Sigmoid colon (tissue), 7 donors: ENCODE measurements around the gene PLCL1. TPM values are rescaled to one million over a fixed set of nuclear protein-coding genes. Genes with fewer than 3 reads are reported as not detected.

Experiments used
- DNase-seq: peaks from one replicate; pipeline ENCODE4 v3.0.0-alpha.2; 2019
- H3K27ac ChIP-seq, 4 donors: fragments of 200-600 bp; sonication (generic); one replicate each; pipeline ENCODE4 v1.5.1; 2016 to 2019; ENCODE audit warnings: mild to moderate bottlenecking in 1 of 4
- H3K27me3 ChIP-seq, 3 donors: fragments of 200-600 bp; sonication (generic); one replicate each; pipeline ENCODE4 v1.5.1; 2019; ENCODE audit warnings: mild to moderate bottlenecking in 1 of 3
- H3K36me3 ChIP-seq, 4 donors: fragments of 200-600 bp; sonication (generic); one replicate each; pipeline ENCODE4 v1.5.1; 2016 to 2019
- H3K4me1 ChIP-seq, 4 donors: fragments of 200-600 bp; sonication (generic); one replicate each; pipeline ENCODE4 v1.5.1; 2017 to 2019
- H3K4me3 ChIP-seq, 4 donors: fragments of 200-600 bp; sonication (generic); one replicate each; pipeline ENCODE4 v1.5.1; 2017 to 2019; ENCODE audit warnings: mild to moderate bottlenecking in 2 of 4, moderate library complexity in 1 of 4
- H3K9me3 ChIP-seq, 4 donors: fragments of 200-600 bp in 3 of 4; sonication (generic) in 3 of 4; one replicate each; pipeline versions ENCODE4 v1.5.1 to v1.6.1; 2013 to 2019
- CTCF ChIP-seq, 4 experiments: fragments of 450-650 bp in 3 of 4; fragments of 200-600 bp in 1 of 4; IDR thresholded peaks; one replicate each; pipeline ENCODE4 v1.5.1; 2016 to 2019; ENCODE audit warnings: antibody characterized with exemption in 4 of 4, mild to moderate bottlenecking in 3 of 4, moderate library complexity in 2 of 4
- EP300 ChIP-seq, 4 donors: sonication (generic); formaldehyde crosslinking; IDR thresholded peaks; one replicate each; pipeline ENCODE4 v1.6.1; 2017; ENCODE audit warnings: antibody characterized with exemption in 4 of 4
- POLR2A ChIP-seq, 2 donors: fragments of 450-650 bp; IDR thresholded peaks; one replicate each; pipeline ENCODE4 v1.6.1; 2016; ENCODE audit warnings: antibody characterized with exemption in 2 of 2, mild to moderate bottlenecking in 2 of 2, moderate library complexity in 2 of 2
- POLR2AphosphoS5 ChIP-seq, 4 donors: sonication (generic); formaldehyde crosslinking; IDR thresholded peaks; one replicate each; pipeline ENCODE4 v1.6.1; 2017; ENCODE audit warnings: antibody characterized with exemption in 4 of 4
- WGBS, 2 donors: extraction: QIAGEN DNeasy Blood & Tissue Kit; methylation state at CpG; one replicate each; pipeline ENCODE4 v1.1.7; 2013; 5-methylcytosine and 5-hydroxymethylcytosine counted together
- intact Hi-C: fragments of 100-400 bp; cut with DNase I; formaldehyde crosslinking; loops from one replicate; pipeline ENCODE4 v1.15.1; 2023
- polyA plus RNA-seq, 3 donors: library from polyadenylated mRNA; stranded (reverse); fragments of 200-250 nt; gene quantifications; one replicate each; pipeline ENCODE4 v1.2.3, GENCODE V29; 2013
- total RNA-seq, 4 donors: library from RNA; depleted of rRNA; stranded (reverse); fragments of >200 nt; gene quantifications; one replicate each; pipeline ENCODE4 v1.1.0, GENCODE V29; 2016
- donor health status: healthy with polysubstance abuse.
- donor health status: Bipolar disorder and iron deficiency.
- donor health status: healthy.

The PLCL1 gene
- total and polyA plus RNA-seq, 7 donors: 0.69 to 20.0 (median 13.6) TPM

- no peak overlapping the region for H3K4me3 ChIP-seq
- no peaks in the 10 kb centered on the region for H3K27me3 ChIP-seq
- H3K36me3 ChIP-seq: peaks cover 0 to 4% (median under 1%) of the 10 kb centered on the region in 4 donors
- DNase-seq: no peak
- TF ChIP-seq POLR2AphosphoS5 (IDR thresholded peaks at IDR 0.05) (no peak), CTCF (IDR thresholded peaks at IDR 0.05) (no peak), EP300 (IDR thresholded peaks at IDR 0.05) (no peak), POLR2A (IDR thresholded peaks at IDR 0.05) (no peak)
- 84 to 89% methylated on average over 6 of the region's 6 CpGs for WGBS, 2 donors
- no peaks in the 10 kb centered on the region for H3K9me3 ChIP-seq
- no peaks in the 10 kb centered on the region for H3K4me1 ChIP-seq
- H3K27ac ChIP-seq: no peak overlapping the region
- intact Hi-C loops: no loop called here
These were observed 279.8 kb downstream of the PLCL1 start for GRCh38 chr2:198084156-198084555.

- Histone ChIP-seq H3K27ac (no peak overlapping the region), H3K4me1 (peaks cover 0 to 9% (median 6%) of the 10 kb centered on the region in 4 donors), H3K9me3 (no peaks in the 10 kb centered on the region), H3K27me3 (no peaks in the 10 kb centered on the region), H3K36me3 (no peaks in the 10 kb centered on the region), H3K4me3 (no peak overlapping the region)
- 77 to 87% methylated on average over 2 of the region's 2 CpGs for WGBS, 2 donors
- no peak for DNase-seq
- TF ChIP-seq EP300 (IDR thresholded peaks at IDR 0.05): no peak
- TF ChIP-seq CTCF (IDR thresholded peaks at IDR 0.05): no peak
- TF ChIP-seq POLR2A (IDR thresholded peaks at IDR 0.05): no peak
- no peak for TF ChIP-seq POLR2AphosphoS5 (IDR thresholded peaks at IDR 0.05)
- intact Hi-C loops: no loop called here
These were observed 291.6 kb downstream of the PLCL1 start for GRCh38 chr2:198096002-198096401.

GRCh38 chr2:198096965-198097364 is 292.6 kb downstream of the PLCL1 start:
- peaks cover 0 to 9% (median 6%) of the 10 kb centered on the region in 4 donors for H3K4me1 ChIP-seq
- peaks cover 0 to 3% (median 0%) of the 10 kb centered on the region in 4 donors for H3K36me3 ChIP-seq
- no peaks in the 10 kb centered on the region for H3K27me3 ChIP-seq
- no peak overlapping the region for H3K27ac ChIP-seq
- intact Hi-C loops: no loop called here
- no peak for TF ChIP-seq POLR2A (IDR thresholded peaks at IDR 0.05)
- no peak overlapping the region for H3K4me3 ChIP-seq
- DNase-seq: no peak
- no peaks in the 10 kb centered on the region for H3K9me3 ChIP-seq
- 79 to 88% methylated on average over 2 of the region's 2 CpGs for WGBS, 2 donors

GRCh38 chr2:198097630-198098029 is 293.2 kb downstream of the PLCL1 start:
- no peak overlapping the region for H3K27ac ChIP-seq
- H3K9me3 ChIP-seq: no peaks in the 10 kb centered on the region
- H3K4me1 ChIP-seq: peaks cover 0 to 9% (median 6%) of the 10 kb centered on the region in 4 donors
- no peaks in the 10 kb centered on the region for H3K27me3 ChIP-seq
- 82 to 90% methylated on average over 3 of the region's 3 CpGs for WGBS, 2 donors
- H3K36me3 ChIP-seq: peaks cover 0 to 5% (median 0%) of the 10 kb centered on the region in 4 donors
- intact Hi-C loops: no loop called here
- no peak for DNase-seq
- TF ChIP-seq POLR2AphosphoS5 (IDR thresholded peaks at IDR 0.05): no peak
- TF ChIP-seq EP300 (IDR thresholded peaks at IDR 0.05): no peak
- TF ChIP-seq POLR2A (IDR thresholded peaks at IDR 0.05): no peak
- TF ChIP-seq CTCF (IDR thresholded peaks at IDR 0.05): no peak
- no peak overlapping the region for H3K4me3 ChIP-seq

- Histone ChIP-seq H3K9me3 (no peaks in the 10 kb centered on the region), H3K4me3 (no peak overlapping the region), H3K27ac (no peak overlapping the region), H3K36me3 (peaks cover 0 to 5% (median 0%) of the 10 kb centered on the region in 4 donors), H3K27me3 (no peaks in the 10 kb centered on the region), H3K4me1 (peaks cover 0 to 9% (median 6%) of the 10 kb centered on the region in 4 donors)
- DNase-seq: no peak
- TF ChIP-seq POLR2A (IDR thresholded peaks at IDR 0.05): no peak
- no peak for TF ChIP-seq POLR2AphosphoS5 (IDR thresholded peaks at IDR 0.05)
- TF ChIP-seq CTCF (IDR thresholded peaks at IDR 0.05): no peak
- TF ChIP-seq EP300 (IDR thresholded peaks at IDR 0.05): no peak
- WGBS, 2 donors: 92 to 95% methylated on average over 1 of the region's 1 CpG
- intact Hi-C loops: no loop called here
These were observed 294.0 kb downstream of the PLCL1 start for GRCh38 chr2:198098386-198098785.
